ENCODE results near the gene ARHGEF39. TPM values are rescaled to one million over a fixed set of nuclear protein-coding genes. Genes with fewer than 3 reads are reported as not detected.
A peak's percentile ranks its signal among the peaks of the same experiment; 100 is the strongest.
"Not testable (repeated sequence)": the region's sequence is repeated elsewhere in the genome, so short reads cannot be mapped to it uniquely, and the experiment has no call there.

ARHGEF39 gene
- total RNA-seq, 1 donor from 2014 or later, result 0.38 TPM

DNA sequence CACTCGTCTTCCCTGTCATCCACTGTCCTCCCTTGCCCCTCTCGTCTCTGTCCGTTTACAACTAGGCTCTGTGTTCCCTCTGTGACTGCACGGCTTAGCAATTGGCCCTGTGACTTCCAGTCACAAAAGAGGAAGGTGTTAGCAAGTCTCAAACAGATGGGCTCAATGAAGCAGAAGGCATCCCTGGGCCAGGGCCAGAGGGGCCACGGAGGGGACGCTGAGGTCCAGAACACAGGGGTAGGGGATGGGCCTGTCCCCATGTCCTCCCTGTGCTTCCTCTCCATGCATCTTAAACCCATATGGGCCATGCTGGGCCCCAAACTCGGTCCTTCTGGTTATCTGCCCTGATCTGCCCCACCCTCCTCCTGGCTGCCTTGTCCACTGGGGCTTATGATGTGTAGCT, 46.7 kb downstream of the ARHGEF39 start, which contains the start of gene CD72:
Gene CD72 (minus strand): TSS at position 89 of the 403 bp plus-strand sequence. CDS start 110 bp downstream, outside the sequence.
- Histone ChIP-seq H3K36me3 (no peaks in the 10 kb centered on the region), H3K9me3 (no peaks in the 10 kb centered on the region), H3K4me1 (peaks cover 11% of the 10 kb centered on the region), H3K27me3 (no peaks in the 10 kb centered on the region), H3K27ac (peak within 1 kb of the TSS; percentile 51), H3K4me3 (peak within 1 kb of the TSS; percentile 52)
- intact Hi-C loops (cut with DNase I), result no loop called here
- DNase-seq, result no peak
- no peak for TF ChIP-seq CTCF (IDR thresholded peaks at IDR 0.05)
- peak; percentile 57 for ATAC-seq

- DNase-seq (no peak), ATAC-seq (no peak)
- H3K27me3 ChIP-seq, result no peaks in the 10 kb centered on the region
- intact Hi-C loops (cut with DNase I), result no loop called here
- TF ChIP-seq CTCF (IDR thresholded peaks at IDR 0.05), result no peak
- H3K36me3 ChIP-seq, result no peaks in the 10 kb centered on the region
- H3K4me3 ChIP-seq, result peak overlapping the region; percentile 52
- H3K27ac ChIP-seq, result peak overlapping the region; percentile 51
- no peaks in the 10 kb centered on the region for H3K9me3 ChIP-seq
- H3K4me1 ChIP-seq, result peaks cover 11% of the 10 kb centered on the region
Measured at GRCh38 chr9:35617548-35617947, 47.4 kb downstream of the ARHGEF39 start.

DNA sequence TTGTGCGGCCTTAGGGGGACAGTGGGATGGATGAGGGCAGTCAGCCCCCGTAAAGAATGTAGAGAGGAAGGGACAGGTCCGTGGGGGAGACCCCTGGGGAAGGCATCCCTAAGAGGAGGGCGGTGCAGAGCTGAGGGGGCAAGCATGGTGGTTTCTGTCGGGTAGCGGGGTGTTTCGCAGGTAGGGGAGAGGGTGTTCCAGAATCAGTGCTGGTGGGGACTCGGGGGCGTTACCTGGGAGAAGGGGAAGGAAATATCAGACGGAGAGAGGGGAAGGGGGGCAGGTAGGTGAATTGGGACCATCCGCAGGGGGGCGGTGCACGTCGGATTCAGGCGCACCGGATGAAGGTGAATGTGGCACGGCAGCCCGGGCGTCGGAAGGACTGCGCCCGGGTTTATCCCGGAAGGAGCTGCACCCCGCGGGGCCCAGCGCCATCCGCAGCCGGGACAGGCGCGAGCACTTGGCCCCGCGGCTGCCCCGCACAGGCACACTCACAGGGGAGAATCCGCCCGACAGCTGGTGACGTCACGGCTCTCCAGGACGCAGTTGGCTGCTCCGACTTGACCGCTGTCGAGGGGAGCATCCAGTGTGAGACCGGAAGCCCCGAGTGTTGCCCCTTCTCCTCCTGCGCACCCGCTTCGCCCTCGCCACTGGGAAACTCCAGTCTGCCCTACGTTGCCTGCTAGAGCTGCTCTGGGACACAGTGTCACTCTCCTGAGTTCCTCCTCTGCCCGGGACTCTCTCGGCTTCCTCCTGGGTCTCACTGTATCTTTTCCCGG, 48.1 kb downstream of the ARHGEF39 start:
- peak overlapping the region; percentile 52 for H3K4me3 ChIP-seq
- ATAC-seq (peak; percentile 79), DNase-seq (peak; percentile 89)
- H3K27me3 ChIP-seq, result no peaks in the 10 kb centered on the region
- intact Hi-C loops (cut with DNase I), result no loop called here
- no peaks in the 10 kb centered on the region for H3K9me3 ChIP-seq
- peaks cover 11% of the 10 kb centered on the region for H3K4me1 ChIP-seq
- peak; percentile 11 for TF ChIP-seq CTCF (IDR thresholded peaks at IDR 0.05)
- no peaks in the 10 kb centered on the region for H3K36me3 ChIP-seq
- H3K27ac ChIP-seq, result peak overlapping the region; percentile 51

- no peak overlapping the region for H3K4me3 ChIP-seq
- H3K27me3 ChIP-seq, result no peaks in the 10 kb centered on the region
- intact Hi-C loops (cut with DNase I), result no loop called here
- no peak for TF ChIP-seq CTCF (IDR thresholded peaks at IDR 0.05)
- H3K36me3 ChIP-seq, result no peaks in the 10 kb centered on the region
- ATAC-seq, result no peak
- H3K4me1 ChIP-seq, result peaks cover 11% of the 10 kb centered on the region
- H3K9me3 ChIP-seq, result no peaks in the 10 kb centered on the region
- H3K27ac ChIP-seq, result no peak overlapping the region
- DNase-seq, result no peak
Measured at GRCh38 chr9:35615981-35616680, 48.9 kb downstream of the ARHGEF39 start.

- ATAC-seq (no peak), DNase-seq (no peak)
- no peak overlapping the region for H3K4me3 ChIP-seq
- H3K4me1 ChIP-seq, result peaks cover 8% of the 10 kb centered on the region
- H3K27ac ChIP-seq, result no peak overlapping the region
- H3K9me3 ChIP-seq, result no peaks in the 10 kb centered on the region
- H3K27me3 ChIP-seq, result no peaks in the 10 kb centered on the region
- TF ChIP-seq CTCF (IDR thresholded peaks at IDR 0.05), result no peak
- peaks cover 23% of the 10 kb centered on the region for H3K36me3 ChIP-seq
- intact Hi-C loops (cut with DNase I), result no loop called here
Measured at GRCh38 chr9:35612843-35613242, 52.2 kb downstream of the ARHGEF39 start.

DNA sequence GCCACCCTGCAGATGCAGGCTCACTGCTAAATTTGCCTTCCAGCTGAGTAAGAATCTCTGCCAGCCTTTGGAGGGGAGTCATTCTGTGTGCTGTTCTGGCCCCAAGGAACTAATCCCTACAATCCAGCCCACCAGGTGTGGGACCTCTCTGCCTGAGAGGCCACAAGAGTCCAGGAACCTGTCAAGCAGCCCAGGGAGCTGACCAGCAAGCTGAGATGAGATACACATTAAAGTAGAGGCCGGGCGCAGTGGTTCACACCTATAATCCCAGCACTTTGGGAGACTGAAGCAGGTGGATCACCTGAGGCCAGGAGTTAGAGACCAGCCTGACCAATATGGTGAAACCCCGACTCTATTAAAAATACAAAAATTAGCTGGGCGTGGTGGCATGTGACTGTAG, 52.9 kb downstream of the ARHGEF39 start:
- H3K4me1 ChIP-seq; DNase-seq; H3K9me3 ChIP-seq; ATAC-seq; intact Hi-C loops (cut with DNase I); H3K4me3 ChIP-seq; H3K27ac ChIP-seq; H3K27me3 ChIP-seq: not testable (repeated sequence)
- peaks cover 27% of the 10 kb centered on the region for H3K36me3 ChIP-seq
